PFSK-1 (cell line): ENCODE measurements around the gene PLXNA1.

Source experiments
- FOXP2 ChIP-seq: optimal IDR thresholded peaks from 2 replicates; pipeline ENCODE3; 2011; ENCODE audit warnings: borderline replicate concordance, control low read depth, inconsistent platforms; ENCODE audit not compliant: insufficient read depth; ENCODE audit errors: extremely low read length, extremely low read depth
- POLR2AphosphoS5 ChIP-seq: IDR thresholded peaks from 2 replicates; pipeline ENCODE4 v1.6.1; 2012; ENCODE audit warnings: low read depth, mild to moderate bottlenecking, control low read depth, low read length, moderate library complexity
- SIN3A ChIP-seq: IDR thresholded peaks from 2 replicates; pipeline ENCODE4 v1.6.1; 2012; ENCODE audit warnings: mild to moderate bottlenecking, low read length, moderate library complexity, borderline replicate concordance; ENCODE audit not compliant: insufficient read depth
- TAF1 ChIP-seq: IDR thresholded peaks from 2 replicates; pipeline ENCODE4 v1.6.1; 2012; ENCODE audit warnings: low read length, control low read depth, borderline replicate concordance; ENCODE audit not compliant: insufficient read depth

DNA sequence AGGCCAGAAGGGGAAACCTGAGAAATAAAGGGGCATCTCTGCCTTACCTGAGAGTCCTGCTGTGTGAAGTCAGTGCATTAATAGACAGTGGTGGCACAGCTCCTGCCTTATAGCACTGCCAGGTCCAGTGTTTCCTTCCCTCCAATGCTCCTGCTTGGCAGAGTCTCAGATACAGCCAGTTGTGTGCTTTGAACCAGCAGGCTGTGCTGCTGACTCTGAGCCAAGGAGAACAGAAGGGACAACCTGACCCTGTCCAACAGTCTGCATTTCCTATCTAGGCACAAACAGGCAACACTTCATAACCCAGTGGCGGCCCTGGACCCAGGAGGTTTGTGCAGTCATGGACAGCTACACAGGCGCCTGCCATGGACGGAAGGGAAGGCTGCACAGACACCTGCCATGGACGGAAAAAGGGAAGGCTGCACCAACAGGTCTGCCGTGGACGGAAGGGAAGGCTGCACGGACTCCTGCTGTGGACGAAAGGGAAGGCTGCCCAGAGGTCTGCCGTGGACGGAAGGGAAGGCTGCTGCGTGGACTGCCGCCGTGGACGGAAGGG, 33.9 kb upstream of the PLXNA1 start:
- no peak for TF ChIP-seq SIN3A
- TF ChIP-seq TAF1: no peak
- TF ChIP-seq FOXP2: no peak
- no peak for TF ChIP-seq POLR2AphosphoS5
